Glomerular visceral epithelial cell (primary cell): ENCODE measurements around the gene BRIP1.

Experiments
- DNase-seq: peaks from one replicate; pipeline ENCODE4 v3.0.0-alpha.2; 2016; ENCODE audit errors: extremely low spot score

The BRIP1 gene

GRCh38 chr17:61757168-61757567 lies 106.2 kb downstream of the BRIP1 start:
- DNase-seq = no peak

- no peak for DNase-seq
Measured at GRCh38 chr17:61756561-61756960, 106.8 kb downstream of the BRIP1 start.

GRCh38 chr17:61755668-61756067 lies 107.7 kb downstream of the BRIP1 start:
- no peak for DNase-seq

GRCh38 chr17:61755078-61755477 lies 108.2 kb downstream of the BRIP1 start:
- DNase-seq = no peak

- no peak for DNase-seq
Measured at GRCh38 chr17:61754124-61754523, 109.2 kb downstream of the BRIP1 start.

GRCh38 chr17:61753696-61754095 lies 109.6 kb downstream of the BRIP1 start:
- no peak for DNase-seq

GRCh38 chr17:61750656-61751055 lies 112.7 kb downstream of the BRIP1 start:
- no peak for DNase-seq

- DNase-seq = no peak
Measured at GRCh38 chr17:61749823-61750404, 113.4 kb downstream of the BRIP1 start.

- no peak for DNase-seq
Measured at GRCh38 chr17:61746248-61746985, 116.9 kb downstream of the BRIP1 start.

GRCh38 chr17:61744804-61745203 lies 118.5 kb downstream of the BRIP1 start:
- no peak for DNase-seq

GRCh38 chr17:61744252-61744651 lies 119.1 kb downstream of the BRIP1 start:
- DNase-seq = no peak

- DNase-seq = no peak
Measured at GRCh38 chr17:61743766-61744165, 119.6 kb downstream of the BRIP1 start.

GRCh38 chr17:61739002-61739401 lies 124.3 kb downstream of the BRIP1 start:
- DNase-seq = no peak

- no peak for DNase-seq
Measured at GRCh38 chr17:61738249-61738648, 125.1 kb downstream of the BRIP1 start.

GRCh38 chr17:61737820-61738219 lies 125.5 kb downstream of the BRIP1 start:
- no peak for DNase-seq

GRCh38 chr17:61736438-61736837 lies 126.9 kb downstream of the BRIP1 start:
- DNase-seq = no peak

- DNase-seq = no peak
Measured at GRCh38 chr17:61735807-61736206, 127.5 kb downstream of the BRIP1 start.

- DNase-seq = no peak
Measured at GRCh38 chr17:61734466-61734865, 128.9 kb downstream of the BRIP1 start.

GRCh38 chr17:61734012-61734411 lies 129.3 kb downstream of the BRIP1 start:
- no peak for DNase-seq

- no peak for DNase-seq
Measured at GRCh38 chr17:61733021-61733420, 130.3 kb downstream of the BRIP1 start.

- DNase-seq = no peak
Measured at GRCh38 chr17:61732169-61732568, 131.2 kb downstream of the BRIP1 start.

- DNase-seq = no peak
Measured at GRCh38 chr17:61731330-61731729, 132.0 kb downstream of the BRIP1 start.

- no peak for DNase-seq
Measured at GRCh38 chr17:61729690-61730268, 133.5 kb downstream of the BRIP1 start.
